Ishikawa (cell line): ENCODE measurements around the gene LSM12.

Experiments used
- CEBPB ChIP-seq: IDR thresholded peaks from 2 replicates; pipeline ENCODE4 v1.6.1; 2012
- CREB1 ChIP-seq: IDR thresholded peaks from 2 replicates; pipeline ENCODE4 v1.6.1; 2012; ENCODE audit warnings: low read depth
- EGR1 ChIP-seq: IDR thresholded peaks from 2 replicates; pipeline ENCODE4 v1.6.1; 2012
- EP300 ChIP-seq: IDR thresholded peaks from 2 replicates; pipeline ENCODE4 v1.6.1; 2012; ENCODE audit warnings: borderline replicate concordance
- FOXM1 ChIP-seq: IDR thresholded peaks from 2 replicates; pipeline ENCODE4 v1.6.1; 2012; ENCODE audit warnings: low read depth, borderline replicate concordance
- NFIC ChIP-seq: IDR thresholded peaks from 2 replicates; pipeline ENCODE4 v1.6.1; 2012
- RAD21 ChIP-seq: IDR thresholded peaks from 2 replicates; pipeline ENCODE4 v1.6.1; 2012; ENCODE audit warnings: low read depth
- TAF1 ChIP-seq: IDR thresholded peaks from 2 replicates; pipeline ENCODE4 v1.6.1; 2012; ENCODE audit warnings: low read depth, mild to moderate bottlenecking
- TCF12 ChIP-seq: IDR thresholded peaks from 2 replicates; pipeline ENCODE4 v1.6.1; 2012; ENCODE audit warnings: low read depth
- TEAD4 ChIP-seq: IDR thresholded peaks from 2 replicates; pipeline ENCODE4 v1.6.1; 2012
- YY1 ChIP-seq: IDR thresholded peaks from 2 replicates; pipeline ENCODE4 v1.6.1; 2012; ENCODE audit warnings: low read depth
- ZBTB7A ChIP-seq: IDR thresholded peaks from 2 replicates; pipeline ENCODE4 v1.6.1; 2012; ENCODE audit warnings: low read depth
- TF ChIP-seq, protein P1 (sequence below): IDR thresholded peaks from 2 replicates; pipeline ENCODE4 v1.6.1; 2012
- TF ChIP-seq, protein P2 (sequence below): IDR thresholded peaks from 2 replicates; pipeline ENCODE4 v1.6.1; 2012; ENCODE audit warnings: low read depth, mild to moderate bottlenecking
- TF ChIP-seq, protein P3 (sequence below): IDR thresholded peaks from 2 replicates; pipeline ENCODE4 v1.6.1; 2012

Gene LSM12

GRCh38 chr17:44014133-44014436 lies 52.4 kb downstream of the LSM12 start:
- no peak for TF ChIP-seq RAD21
- TF ChIP-seq TCF12 = no peak
- TF ChIP-seq, protein P1, sequence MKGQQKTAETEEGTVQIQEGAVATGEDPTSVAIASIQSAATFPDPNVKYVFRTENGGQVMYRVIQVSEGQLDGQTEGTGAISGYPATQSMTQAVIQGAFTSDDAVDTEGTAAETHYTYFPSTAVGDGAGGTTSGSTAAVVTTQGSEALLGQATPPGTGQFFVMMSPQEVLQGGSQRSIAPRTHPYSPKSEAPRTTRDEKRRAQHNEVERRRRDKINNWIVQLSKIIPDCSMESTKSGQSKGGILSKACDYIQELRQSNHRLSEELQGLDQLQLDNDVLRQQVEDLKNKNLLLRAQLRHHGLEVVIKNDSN = no peak
- no peak for TF ChIP-seq TAF1
- no peak for TF ChIP-seq YY1
- TF ChIP-seq CEBPB = no peak
- TF ChIP-seq CREB1 = no peak
- no peak for TF ChIP-seq ZBTB7A
- no peak for TF ChIP-seq TEAD4
- TF ChIP-seq, protein P2, sequence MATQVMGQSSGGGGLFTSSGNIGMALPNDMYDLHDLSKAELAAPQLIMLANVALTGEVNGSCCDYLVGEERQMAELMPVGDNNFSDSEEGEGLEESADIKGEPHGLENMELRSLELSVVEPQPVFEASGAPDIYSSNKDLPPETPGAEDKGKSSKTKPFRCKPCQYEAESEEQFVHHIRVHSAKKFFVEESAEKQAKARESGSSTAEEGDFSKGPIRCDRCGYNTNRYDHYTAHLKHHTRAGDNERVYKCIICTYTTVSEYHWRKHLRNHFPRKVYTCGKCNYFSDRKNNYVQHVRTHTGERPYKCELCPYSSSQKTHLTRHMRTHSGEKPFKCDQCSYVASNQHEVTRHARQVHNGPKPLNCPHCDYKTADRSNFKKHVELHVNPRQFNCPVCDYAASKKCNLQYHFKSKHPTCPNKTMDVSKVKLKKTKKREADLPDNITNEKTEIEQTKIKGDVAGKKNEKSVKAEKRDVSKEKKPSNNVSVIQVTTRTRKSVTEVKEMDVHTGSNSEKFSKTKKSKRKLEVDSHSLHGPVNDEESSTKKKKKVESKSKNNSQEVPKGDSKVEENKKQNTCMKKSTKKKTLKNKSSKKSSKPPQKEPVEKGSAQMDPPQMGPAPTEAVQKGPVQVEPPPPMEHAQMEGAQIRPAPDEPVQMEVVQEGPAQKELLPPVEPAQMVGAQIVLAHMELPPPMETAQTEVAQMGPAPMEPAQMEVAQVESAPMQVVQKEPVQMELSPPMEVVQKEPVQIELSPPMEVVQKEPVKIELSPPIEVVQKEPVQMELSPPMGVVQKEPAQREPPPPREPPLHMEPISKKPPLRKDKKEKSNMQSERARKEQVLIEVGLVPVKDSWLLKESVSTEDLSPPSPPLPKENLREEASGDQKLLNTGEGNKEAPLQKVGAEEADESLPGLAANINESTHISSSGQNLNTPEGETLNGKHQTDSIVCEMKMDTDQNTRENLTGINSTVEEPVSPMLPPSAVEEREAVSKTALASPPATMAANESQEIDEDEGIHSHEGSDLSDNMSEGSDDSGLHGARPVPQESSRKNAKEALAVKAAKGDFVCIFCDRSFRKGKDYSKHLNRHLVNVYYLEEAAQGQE = no peak
- TF ChIP-seq NFIC = no peak

GRCh38 chr17:44012874-44013273 lies 53.6 kb downstream of the LSM12 start:
- TF ChIP-seq FOXM1 (no peak), EGR1 (no peak), CEBPB (no peak), TAF1 (no peak), RAD21 (no peak), TEAD4 (no peak), CREB1 (no peak), EP300 (no peak), YY1 (no peak), ZBTB7A (no peak), NFIC (no peak), TCF12 (no peak)
- TF ChIP-seq, protein P2 = no peak
- TF ChIP-seq, protein P1 = no peak
- TF ChIP-seq, protein P3, sequence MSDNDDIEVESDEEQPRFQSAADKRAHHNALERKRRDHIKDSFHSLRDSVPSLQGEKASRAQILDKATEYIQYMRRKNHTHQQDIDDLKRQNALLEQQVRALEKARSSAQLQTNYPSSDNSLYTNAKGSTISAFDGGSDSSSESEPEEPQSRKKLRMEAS = no peak

DNA sequence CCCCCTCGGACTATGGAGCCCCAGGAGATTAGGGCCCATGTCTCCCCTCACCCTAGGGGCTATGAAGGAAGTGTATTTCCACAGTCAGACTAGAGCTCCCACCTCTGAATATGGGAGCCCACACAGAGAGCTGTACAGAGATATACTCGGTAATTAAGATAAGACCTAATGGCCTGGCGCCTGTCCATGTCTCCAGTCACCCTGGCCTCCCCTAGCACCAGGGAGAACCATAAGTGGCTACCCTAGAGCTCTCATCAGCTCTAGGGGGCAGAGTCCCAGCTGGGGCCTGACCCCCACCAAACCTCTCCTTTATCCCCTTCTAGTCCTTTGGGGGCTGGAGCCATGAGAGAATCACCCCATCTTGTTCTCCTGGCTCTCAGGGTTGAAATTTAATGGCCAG lies 54.1 kb downstream of the LSM12 start:
- TF ChIP-seq EGR1 (no peak), CEBPB (no peak), EP300 (no peak), TCF12 (no peak), FOXM1 (no peak), CREB1 (no peak), RAD21 (no peak), ZBTB7A (no peak), YY1 (no peak), NFIC (no peak), TEAD4 (no peak), TAF1 (no peak)
- TF ChIP-seq, protein P2 = no peak
- TF ChIP-seq, protein P3 = no peak
- TF ChIP-seq, protein P1 = no peak

DNA sequence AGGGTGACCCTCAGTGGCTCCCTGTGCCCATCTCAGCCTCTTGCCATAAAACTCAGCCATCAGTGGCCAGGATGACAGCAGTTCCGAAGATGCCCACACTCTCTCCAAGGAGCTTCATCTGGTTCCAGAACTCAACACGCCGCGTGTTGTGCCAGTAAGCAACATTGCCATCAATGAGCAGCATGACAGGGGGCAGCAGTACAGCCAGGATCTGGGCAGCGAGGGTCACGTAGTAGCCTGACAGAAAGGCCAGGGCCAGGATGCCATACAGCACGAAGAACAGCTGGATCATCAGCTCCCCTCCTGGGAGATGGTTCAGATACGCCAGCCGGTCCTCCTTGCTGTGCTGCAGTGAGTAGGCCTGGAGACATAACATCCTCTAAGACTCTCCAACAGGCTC lies 54.6 kb downstream of the LSM12 start:
- TF ChIP-seq TAF1 (no peak), YY1 (no peak), NFIC (no peak), EP300 (no peak), CEBPB (no peak), TEAD4 (no peak), TCF12 (no peak), CREB1 (no peak), EGR1 (no peak), RAD21 (no peak), FOXM1 (no peak), ZBTB7A (no peak)
- TF ChIP-seq, protein P2 = no peak
- TF ChIP-seq, protein P3 = no peak
- TF ChIP-seq, protein P1 = no peak
